Measurements from ENCODE around the gene SWT1.

SWT1 gene

DNA sequence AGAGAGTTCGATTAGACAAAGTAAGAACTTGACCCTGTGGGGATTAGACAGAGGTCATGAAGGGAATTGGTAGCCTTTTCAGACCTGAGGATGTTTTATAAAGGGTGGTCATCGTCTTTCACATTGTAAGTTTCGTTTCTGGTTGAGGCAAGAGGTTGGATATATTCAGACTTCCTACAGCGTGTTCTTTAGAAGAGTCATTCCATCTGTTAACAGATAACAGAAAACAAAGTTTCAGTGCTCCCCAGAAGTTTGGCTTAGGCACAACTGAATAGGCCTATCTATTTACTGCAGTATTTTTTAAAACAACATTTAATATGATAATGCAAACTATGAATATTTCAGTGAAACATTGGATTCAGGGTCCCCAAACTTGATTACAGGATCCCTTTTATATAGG, 177.2 kb downstream of the SWT1 start:
- H3K36me3 ChIP-seq (replicated peaks) = no peaks in the 10 kb centered on the region
- H3K9me3 ChIP-seq = no peaks in the 10 kb centered on the region
- no peak overlapping the region for H3K4me3 ChIP-seq
- H3K4me1 ChIP-seq = no peaks in the 10 kb centered on the region
- in situ Hi-C loops (cut with MboI; ENCODE audit: low sequenced_read_pairs) = no loop called here
- no peak for DNase-seq (ENCODE audit: low spot score in 2 of 2)
- H3K27me3 ChIP-seq (ENCODE audit: low read depth) = no peaks in the 10 kb centered on the region

DNA sequence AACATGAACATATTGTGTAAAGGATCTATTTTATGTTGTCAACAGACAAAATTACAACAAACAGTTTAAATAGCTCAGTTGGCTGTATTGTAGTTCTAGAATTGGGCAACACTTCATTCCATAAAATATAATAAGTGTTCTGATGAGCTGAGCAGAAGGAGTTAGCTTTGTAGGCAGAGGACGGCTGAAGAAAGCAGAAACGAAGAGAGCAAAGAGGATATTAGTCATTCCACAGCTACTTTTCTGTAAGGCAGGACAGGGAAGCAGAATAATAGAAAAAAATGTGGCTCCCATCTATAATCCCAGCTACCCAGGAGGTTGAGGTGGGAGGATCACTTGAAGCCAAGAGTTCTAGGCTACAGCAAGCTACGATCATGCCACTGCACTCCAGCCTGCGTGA, 180.3 kb downstream of the SWT1 start:
- Histone ChIP-seq H3K4me1 (no peaks in the 10 kb centered on the region), H3K4me3 (no peak overlapping the region), H3K9me3 (no peaks in the 10 kb centered on the region), H3K36me3 (replicated peaks) (no peaks in the 10 kb centered on the region), H3K27me3 (ENCODE audit: low read depth) (no peaks in the 10 kb centered on the region)
- in situ Hi-C loops (cut with MboI; ENCODE audit: low sequenced_read_pairs) = no loop called here
- no peak for DNase-seq (ENCODE audit: low spot score in 2 of 2)

DNA sequence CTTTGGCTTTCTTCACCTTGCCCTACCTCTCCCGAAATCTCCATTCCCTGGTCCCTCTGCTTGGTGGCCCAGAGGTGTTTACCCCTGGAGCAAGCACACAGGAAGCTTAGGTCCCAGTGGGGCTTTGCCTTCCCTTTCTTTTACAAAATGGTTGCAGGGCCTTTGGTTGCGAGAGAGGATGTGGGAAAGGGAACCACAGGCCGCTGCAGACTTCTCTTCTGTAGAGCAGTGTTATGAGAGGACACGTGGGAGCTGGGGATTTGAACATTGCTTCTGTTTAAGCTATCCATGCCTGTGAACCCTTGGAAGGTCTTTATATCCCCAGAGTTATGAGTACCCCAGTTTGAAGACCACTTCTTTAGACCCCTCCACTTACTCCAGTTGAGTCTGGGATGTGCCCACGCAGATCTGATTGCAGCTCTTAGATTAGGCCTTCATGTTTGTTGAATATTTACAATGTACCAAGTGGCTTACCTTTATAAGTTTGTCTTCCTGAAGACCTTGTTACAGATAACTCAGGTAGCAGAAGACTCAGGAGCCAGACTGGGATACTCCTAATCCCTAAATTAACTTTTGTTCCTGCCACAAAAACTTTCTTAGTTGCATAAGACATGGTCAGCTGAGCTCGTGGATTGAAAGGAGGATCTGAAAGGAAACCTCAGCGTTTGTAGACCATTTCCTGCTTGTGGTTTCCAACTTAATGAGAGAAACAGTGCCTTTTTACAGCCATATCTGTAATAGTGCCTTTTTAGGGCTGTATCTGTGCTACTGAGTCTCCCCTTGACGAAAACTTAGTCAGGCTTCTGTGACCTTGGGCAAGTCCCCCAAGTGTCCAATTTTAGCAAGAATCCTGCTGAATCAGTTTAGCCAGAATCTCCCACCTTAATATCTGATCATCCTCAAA, 182.0 kb downstream of the SWT1 start:
- Histone ChIP-seq H3K36me3 (replicated peaks) (no peaks in the 10 kb centered on the region), H3K27me3 (ENCODE audit: low read depth) (no peaks in the 10 kb centered on the region), H3K4me3 (no peak overlapping the region), H3K9me3 (no peaks in the 10 kb centered on the region), H3K4me1 (no peaks in the 10 kb centered on the region)
- in situ Hi-C loops (cut with MboI; ENCODE audit: low sequenced_read_pairs) = no loop called here
- no peak for DNase-seq (ENCODE audit: low spot score in 2 of 2)

DNA sequence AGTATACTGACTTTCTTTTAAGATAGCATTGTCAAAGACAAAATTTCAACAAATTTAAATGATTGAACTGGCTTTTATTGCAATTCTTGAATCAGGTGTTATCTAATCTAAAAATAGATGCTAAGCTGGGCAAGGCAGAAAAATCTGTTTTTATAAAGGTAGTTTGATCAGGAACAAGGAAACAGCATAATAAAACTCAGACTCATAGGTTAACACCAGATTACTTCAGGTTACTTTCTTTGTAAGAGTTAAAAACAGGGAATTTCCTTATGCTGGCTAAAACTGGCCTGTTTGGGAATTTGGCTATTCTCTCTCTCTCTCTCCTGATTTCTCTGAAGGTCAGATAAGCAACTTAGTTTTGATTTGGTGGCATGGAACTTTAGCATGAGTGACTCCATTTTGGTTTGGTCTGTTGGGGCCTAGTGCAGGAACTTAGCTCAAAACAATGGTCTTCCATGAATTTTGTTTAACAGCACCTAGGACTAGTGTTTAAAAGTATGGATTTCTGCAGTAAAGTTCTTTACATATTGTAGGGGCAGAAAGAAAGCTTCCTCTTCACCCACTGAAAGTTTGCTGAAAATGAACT, 184.3 kb downstream of the SWT1 start:
- no peak for DNase-seq (ENCODE audit: low spot score in 2 of 2)
- Histone ChIP-seq H3K4me1 (no peaks in the 10 kb centered on the region), H3K4me3 (no peak overlapping the region), H3K9me3 (no peaks in the 10 kb centered on the region), H3K36me3 (replicated peaks) (no peaks in the 10 kb centered on the region), H3K27me3 (ENCODE audit: low read depth) (no peaks in the 10 kb centered on the region)
- in situ Hi-C loops (cut with MboI; ENCODE audit: low sequenced_read_pairs) = no loop called here

All from HAP-1 (cell line).